Left renal pelvis (tissue), 4 donors: ENCODE results near the gene ACADSB. TPM values are rescaled to one million over a fixed set of nuclear protein-coding genes. Genes with fewer than 3 reads are reported as not detected.

Experiments
- DNase-seq, 4 donors: peaks; one replicate each; pipeline ENCODE4 v3.0.0-alpha.2; 2013; ENCODE audit warnings: low read depth in 4 of 4, low spot score in 3 of 4
- polyA plus RNA-seq, 4 donors: library from polyadenylated mRNA; unstranded; fragments of 120-200 nt; gene quantifications; one replicate each; pipeline ENCODE4 v1.2.1, GENCODE V29; 2013; ENCODE audit not compliant: insufficient read length in 4 of 4

Gene ACADSB
- polyA plus RNA-seq, 4 donors: 19.8 to 28.3 (median 24.6) TPM

DNA sequence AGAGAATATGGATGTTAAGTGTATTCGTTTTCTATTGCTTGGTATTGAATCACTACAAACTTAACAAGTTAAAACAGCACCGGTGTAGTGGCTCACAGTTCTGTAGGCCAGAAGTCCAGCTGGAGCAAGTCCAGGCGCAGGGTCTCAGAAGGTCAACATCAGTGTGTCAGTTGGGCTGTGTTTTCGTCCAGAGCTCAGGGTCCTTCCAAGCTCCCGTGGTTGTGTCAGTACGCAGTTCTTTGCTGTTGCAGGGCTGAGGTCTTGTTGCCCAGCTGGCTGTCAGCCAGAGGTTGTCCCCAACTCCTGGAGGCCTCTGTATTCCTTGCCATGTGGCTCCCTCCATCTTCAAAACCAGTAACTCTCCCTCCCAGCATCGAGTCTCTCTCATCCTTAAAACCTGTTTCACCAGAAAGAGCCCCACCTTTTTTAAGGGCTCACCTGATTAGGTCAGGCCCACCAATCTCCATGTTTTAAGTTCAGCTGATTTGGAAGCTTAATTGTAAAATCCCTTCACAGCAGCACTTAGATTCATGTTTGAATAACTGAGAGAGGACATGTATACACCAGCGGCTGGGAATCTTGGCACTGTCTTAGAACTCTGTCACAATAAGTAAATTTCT, 26.8 kb downstream of the ACADSB start:
- no peak for DNase-seq

DNA sequence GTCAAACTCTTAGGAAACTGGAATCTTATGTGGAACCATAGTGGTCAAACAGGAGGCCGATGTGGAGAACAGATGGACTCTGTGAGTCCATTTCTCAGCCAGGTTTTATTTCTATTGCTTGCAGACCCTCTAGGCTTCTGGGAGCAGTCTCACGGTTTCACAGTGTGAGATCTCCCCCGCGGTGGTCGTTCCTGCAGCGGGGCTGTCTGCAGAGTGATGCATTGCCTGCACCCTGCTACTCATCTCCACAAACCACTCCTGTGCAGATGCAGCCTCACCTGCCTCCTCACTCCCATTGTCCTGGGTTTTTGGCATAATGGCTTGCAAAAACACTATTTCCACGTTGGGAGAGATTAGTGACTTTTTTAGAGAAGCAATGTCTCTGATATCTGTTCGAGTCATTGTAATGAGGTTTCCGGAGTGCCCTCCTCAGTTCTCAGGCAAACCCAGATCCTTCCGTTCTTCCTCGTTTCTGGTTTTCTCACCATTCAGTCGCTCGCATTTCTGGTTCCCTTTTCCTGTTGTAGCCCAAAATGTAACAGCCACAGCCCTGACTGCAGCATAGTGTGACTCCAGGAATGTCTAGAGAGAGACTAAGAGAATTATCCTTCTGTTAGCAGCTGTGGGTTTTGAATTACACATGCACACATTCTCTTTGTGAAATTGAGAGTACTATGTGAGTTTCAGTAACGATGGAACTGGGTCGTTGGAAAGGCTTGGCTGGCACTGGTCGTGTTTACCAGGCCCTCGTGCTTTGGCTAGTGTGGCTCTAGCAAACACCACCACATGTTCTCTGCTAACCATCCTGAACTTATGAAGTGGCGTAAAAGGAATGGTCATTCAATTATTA, 30.2 kb downstream of the ACADSB start:
- no peak for DNase-seq

DNA sequence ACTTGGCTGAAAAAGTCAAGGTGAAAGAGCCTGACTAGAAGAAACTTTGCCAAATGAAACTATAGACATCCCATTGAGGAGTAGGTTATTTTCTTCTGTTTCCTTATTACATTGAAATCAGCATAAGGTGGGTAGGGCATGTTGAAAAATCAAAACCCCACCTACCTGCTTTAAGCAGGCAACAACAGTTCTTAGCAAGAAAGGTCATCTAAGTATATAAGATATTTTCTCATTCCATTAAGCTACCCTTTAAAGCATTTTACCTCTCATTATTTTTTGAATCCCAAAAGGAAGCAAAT, 30.8 kb downstream of the ACADSB start:
- DNase-seq: no peak

DNA sequence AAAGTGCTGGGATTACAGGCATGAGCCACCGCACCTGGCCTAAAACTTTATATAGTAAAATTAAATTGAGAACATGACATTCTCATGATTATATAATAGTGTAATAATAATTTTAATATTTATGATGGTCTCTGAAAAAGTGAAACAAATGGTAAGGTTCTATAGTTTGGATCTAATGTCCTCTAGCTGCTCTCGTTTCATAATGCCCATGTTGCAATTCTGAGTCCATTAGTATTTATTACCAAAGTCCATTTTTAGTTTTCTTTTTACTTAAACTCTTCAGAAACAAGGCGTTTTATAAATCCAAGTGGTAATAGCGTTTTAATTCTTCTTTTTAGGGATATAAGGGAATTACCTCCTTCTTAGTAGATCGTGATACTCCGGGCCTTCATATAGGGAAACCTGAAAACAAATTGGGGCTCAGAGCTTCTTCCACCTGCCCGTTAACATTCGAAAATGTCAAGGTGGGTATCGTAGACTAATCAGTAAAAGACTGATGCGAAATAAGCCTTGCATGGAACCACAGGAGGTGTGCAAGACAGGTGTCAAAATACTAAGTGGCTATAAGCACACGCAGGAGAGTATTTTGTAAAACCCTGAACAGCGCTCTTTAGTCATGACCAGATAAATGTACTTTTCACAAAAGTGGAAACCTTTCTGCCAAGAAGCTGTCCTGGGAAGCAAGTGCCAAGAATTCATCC, 34.1 kb downstream of the ACADSB start:
- DNase-seq: no peak

DNA sequence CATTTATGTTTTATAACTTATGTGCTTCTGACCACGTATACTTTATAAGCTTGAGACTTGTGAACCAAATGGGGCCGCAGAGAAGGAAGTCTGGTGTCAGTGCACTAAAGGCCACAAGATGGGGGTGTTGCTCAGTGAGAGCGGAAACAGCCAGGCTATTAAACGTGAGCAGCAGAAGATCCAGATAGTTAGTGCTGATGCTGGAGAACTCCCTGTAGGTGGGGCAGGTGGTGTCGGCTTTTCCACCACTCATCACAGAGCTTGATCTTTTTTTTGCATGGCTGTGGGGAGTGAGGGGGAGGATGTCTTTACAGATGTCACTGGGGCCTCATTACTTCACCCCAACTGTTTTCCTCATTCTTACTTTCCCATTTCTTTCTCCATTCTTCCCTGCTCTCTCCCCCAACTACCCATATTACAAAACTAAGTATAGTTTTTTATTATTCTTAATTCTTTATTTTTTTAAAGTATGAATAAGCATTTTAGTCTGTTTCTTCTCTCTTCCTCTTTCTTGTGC, 34.7 kb downstream of the ACADSB start:
- peak; percentile 22 to 51 (median 36) for DNase-seq

DNA sequence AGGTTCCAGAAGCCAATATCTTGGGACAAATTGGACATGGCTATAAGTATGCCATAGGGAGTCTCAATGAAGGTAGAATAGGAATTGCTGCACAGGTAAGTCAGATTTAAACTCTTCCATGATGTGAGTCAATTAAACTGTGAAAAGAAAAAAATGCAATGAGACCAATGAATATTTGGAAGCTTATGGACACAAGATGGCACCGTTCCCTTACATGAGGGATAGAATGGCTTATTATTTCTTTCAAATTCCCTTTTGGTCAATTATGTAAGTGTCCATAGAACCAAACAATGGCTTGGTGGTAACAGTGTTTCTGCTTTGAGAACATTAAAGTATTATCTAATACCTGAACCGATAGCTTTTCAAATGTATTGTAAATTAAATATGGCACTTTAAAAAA, 35.6 kb downstream of the ACADSB start:
- DNase-seq: no peak

DNA sequence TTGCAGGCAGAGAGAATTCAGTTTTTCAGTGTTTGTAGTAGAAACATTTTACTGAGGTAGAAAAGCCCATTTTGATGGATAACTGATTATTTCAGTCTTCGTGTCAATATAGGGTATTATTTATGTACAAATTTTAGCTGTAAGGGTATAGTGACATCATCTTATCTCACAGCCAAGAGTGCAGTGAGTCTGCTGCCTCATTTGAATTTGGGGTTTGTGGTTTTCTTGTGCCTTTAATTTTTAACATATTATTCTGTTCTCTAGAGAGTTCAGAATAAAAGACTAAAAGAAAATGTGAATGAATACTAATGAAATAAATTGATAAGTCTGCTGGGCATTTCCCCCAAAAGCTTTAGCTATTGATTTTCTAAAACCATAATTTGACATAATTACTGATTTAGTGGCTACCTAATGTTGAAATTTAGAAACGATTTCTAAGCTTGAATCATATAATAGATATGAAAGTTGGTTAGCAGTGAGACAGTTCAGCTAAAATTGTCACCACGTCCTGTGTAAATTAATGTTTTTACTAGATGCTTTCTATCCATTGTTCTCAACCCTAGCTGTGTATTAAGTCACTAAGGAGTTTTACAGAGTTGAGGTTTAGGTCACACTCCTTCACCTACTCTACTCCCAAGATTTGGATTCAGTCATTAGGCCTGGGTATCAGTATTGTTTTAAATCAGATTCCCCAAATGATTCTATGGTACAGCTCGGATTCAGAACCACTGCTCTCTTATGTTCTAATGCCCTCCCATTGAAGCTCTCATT, 37.3 kb downstream of the ACADSB start:
- no peak for DNase-seq

DNA sequence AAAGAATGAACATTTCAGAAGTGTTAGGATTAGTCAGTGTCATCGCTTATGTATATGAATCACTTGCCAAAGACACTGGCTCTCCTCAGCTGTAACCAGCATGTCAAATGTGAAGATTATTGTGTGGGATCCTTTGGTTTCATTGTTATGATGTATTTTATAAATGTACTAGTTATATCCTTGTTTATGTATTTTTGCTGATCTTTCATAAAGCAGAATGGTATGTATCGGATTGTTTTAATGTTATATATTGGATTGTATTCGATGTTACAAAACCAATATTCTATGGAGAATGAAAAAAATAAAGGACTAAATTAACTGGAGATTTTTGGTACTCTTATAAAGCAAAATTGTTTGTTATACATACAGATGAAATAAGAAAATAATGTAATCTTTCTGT, 49.2 kb downstream of the ACADSB start:
- DNase-seq: no peak

DNA sequence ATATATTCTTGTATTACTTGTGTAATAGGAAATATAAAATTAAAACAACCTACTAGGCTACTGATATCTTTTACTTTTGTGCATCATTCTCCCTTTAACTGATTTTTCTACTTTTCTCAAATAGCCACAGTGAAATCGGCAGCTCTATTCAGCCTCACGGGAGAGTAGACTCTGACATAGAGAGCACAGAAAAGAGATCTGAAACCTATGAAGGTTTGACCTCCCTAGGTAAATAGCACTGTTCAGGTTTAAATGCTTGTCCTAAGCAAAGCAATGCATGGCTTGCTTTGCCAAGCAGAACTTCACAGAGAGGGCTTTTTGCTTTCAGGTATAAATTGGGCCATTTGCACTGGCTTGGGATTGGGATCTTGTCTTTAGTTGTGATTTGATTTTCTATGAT, 53.1 kb downstream of the ACADSB start:
- no peak for DNase-seq

DNA sequence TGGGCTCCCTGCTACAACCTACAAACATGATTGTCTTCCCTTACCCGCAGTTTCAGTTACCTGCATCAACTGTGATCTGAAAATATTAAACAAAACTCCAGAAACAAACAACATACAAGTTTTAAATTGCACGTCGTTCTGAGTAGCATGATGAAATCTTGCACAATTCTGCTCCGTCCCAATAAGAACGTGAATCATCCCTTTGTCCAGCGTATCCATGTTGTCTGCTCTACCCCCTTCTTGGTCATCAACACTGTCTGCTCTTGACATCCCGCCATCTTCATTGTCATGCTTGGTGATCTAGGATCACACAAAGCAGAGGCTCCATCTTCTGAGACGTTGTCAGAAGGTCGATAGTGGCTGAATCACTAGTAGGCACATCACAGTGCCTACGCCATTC, 53.9 kb downstream of the ACADSB start:
- no peak for DNase-seq

DNA sequence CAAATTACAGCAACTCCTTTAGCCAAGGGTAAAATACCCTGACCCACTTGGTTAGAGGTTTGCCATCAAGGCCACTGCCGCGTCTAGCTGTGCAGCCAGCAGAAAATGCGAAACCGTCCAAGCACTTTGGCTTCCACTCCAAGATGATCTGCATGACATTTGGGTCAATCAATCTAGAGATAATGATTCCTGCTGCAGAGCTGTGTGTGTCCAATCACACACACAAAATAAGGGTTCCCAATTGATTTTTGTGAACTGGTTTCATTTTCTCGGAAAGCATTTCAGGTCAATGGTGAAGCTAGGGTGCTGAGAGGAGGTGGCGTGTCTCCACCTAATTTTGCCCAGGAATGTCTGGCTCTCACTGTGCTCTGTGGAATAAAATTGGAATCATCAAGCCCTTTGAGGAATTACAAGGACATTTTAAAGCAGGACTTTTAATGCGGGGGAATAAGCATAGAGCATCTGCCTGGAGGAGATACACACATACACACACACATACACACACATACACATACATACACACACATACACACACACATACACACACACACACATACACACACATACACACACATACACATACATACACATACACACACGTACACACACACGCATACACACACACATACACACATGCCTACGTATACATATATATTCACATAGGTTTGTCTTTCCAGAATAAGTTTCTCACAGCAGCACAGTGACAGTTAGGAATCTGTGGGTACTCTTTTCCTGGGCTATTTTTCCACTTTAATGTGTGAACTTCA, 59.5 kb downstream of the ACADSB start:
- DNase-seq: no peak

DNA sequence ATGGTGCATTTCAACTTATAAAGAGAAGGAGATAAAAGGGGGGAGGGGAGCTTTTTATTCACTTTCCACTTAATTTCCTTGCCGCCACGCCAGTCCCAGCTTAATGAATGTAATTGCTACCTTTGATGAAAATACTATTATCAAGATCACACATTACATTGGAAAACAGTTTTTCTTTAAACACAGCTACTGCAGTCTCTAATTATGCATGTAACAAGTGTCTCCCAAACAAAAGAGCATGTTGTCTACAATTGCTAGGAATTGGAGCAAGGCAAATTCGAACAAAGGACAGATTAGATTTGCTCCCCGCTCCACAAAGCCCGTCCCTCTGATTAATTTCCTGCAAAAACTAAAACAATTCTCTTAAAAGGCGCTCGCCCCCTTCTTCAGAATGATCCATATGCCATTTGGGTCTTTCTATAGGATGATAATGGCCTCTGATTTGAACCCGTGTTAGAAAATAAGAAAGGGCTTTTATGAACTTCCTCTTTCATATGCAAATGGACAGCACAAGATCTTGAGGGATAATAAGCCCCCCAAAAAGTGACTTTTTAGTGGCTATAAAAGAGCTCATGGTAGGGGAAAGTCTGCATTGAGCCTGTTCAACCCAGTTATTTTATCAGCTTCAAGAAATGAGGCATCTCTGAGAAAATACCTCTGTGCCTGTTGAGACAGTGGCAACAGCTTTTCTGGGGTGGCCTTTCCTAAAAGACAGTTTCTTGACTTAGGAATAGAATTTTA, 60.6 kb downstream of the ACADSB start:
- DNase-seq: no peak

DNA sequence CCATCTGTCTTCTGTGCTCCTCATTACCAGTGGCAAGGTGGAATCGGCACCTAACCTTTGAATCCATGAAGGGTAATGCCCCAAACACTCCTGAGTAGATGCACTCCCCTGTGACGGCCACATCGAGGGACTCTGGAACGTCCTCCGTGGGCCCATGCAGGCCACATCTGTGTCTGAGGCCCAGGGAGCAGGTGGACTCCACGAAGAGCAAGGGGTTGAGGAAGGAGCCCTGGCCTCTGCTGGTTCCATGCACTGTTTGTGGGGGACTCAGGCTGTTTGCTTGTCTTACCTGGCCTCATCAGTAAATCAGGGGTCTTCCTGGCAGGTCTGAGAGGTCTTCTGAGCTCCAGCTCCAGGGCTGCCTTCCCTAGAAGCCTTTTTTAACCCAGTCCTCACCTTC, 64.4 kb downstream of the ACADSB start:
- DNase-seq: no peak

DNA sequence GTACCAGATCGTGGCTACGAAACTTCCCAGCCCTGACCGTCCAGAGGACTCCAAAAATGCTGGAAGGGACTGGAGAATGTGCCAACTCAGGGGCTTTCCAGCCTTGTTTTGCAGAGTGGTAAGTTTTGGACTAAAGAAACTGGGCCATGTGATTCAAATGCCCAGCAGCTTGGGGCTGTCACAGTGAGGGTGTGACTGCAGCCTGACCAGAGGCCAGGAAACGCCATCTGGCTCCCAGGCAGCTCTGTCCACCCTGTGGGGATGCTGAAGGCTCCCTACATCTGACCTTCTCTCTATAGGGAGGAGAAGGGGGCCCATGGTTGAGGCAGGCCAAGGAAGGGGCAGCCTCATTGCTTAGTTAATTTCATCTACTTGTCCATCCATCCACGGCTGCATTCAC, 65.4 kb downstream of the ACADSB start:
- DNase-seq: no peak

DNA sequence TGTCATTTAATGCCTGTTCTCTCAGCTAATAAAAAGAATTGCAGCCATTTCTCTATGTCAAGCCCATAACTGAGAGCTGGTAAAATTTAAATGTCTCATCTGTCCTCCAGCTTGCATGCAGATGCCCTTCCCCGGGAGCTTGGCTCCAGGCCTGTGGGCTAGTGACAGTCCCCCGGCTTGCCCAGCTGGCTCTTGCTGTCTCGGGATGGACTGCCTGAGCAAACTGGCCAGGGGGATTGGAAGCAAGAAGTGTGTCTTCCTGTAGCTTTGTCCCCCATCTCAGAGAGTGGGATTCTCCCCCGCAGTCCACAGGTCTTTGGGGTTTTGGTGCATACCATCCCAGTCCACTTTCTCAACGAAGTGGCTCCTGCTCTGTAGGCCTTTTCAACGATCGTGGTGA, 73.1 kb downstream of the ACADSB start:
- DNase-seq: no peak

DNA sequence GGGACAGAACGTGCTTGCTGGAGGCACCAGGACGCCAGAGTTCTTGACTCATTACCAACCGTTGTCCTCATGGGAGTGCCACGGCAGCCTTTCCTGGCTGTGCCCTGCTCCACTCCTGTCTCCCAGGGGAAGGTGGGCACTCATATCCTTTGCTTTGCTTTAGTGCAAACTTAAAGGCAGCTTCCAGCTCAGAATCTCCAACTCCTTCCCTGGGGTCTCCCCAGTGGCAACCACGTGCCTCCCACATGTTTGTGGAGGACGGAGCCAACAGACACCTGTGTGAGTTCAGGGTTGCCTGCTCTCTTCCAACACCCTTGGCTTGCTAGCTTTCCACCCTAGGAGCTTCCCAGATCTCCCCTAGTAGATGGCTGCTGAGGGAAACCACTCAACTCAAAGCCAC, 75.0 kb downstream of the ACADSB start:
- DNase-seq: no peak

DNA sequence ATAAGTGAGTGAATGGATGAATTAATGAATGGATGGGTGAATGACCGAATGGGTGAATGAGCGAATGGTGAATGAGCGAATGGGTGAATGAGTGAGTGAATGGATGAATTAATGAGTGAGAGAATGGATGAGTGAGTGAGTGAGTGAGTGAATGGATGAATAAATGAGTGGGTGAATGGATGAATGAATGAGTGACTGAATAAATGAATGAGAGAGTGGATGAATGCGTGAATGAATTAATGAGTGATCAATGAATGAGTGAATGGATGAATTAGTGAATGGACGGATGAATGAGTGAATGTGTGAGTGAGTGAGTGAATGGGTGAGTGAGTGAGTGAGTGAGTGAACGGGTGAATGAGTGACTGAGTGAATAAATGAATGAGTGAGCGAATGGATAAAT, 77.5 kb downstream of the ACADSB start:
- DNase-seq: no peak

DNA sequence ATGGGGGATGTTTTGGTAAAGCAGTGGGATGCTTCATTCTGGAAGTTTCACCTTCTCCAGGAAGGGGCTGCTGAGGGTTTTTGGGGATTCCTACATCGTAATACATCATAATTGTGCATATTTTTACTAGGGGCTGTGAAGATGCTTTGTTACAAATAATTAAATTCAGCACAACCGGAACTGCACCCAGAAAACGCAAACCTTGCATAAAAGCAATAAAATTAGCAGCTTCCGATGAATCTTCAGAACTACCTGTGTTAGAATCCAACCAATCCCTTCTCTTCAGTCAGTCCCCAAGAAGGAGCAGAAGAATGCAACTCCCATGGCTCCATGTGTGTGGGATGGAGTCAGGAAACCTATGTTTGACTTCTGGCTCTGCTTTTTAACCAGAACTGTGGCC, 78.5 kb downstream of the ACADSB start:
- DNase-seq: no peak

DNA sequence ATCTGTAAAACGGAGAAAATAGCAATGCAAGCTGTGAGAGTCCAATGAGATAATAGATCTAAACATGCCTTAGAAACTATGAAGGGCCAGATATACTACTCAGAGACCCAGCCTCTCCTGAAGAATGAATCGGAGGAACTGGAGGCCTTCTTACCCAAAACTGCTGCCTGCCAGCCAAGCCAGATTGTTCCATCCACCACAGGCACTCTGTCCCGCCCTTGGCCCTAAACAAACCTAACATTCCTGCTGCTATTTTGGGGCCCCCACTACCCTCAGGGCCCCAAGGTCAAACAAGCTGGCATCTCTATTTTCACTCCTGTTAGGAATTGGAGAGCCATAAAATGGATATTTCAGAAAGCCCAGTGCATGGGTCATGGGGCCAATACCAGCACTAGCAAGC, 79.0 kb downstream of the ACADSB start:
- no peak for DNase-seq
